Myocyte (in vitro differentiated cells): Measurements from ENCODE around the gene ANKH. TPM values are rescaled to one million over a fixed set of nuclear protein-coding genes. Genes with fewer than 3 reads are reported as not detected.

ENCODE experiments used
- DNase-seq: peaks from one replicate; pipeline ENCODE4 v3.0.0-alpha.2; 2012; ENCODE audit warnings: low read depth
- total RNA-seq: library from RNA; depleted of rRNA; stranded (reverse); fragments of >200 nt; gene quantifications from 2 replicates; pipeline ENCODE4 v1.2.3, GENCODE V29; 2014

Gene ANKH
- total RNA-seq, 1 donor from 2014 or later, result 23.2 TPM

- no peak for DNase-seq
These were observed 131.6 kb downstream of the ANKH start for GRCh38 chr5:14739981-14740380.

GRCh38 chr5:14739538-14739937 lies 132.0 kb downstream of the ANKH start:
- DNase-seq, result no peak

- no peak for DNase-seq
These were observed 133.5 kb downstream of the ANKH start for GRCh38 chr5:14738050-14738449.

- DNase-seq, result peak; percentile 39
These were observed 134.3 kb downstream of the ANKH start for GRCh38 chr5:14737291-14737690.

GRCh38 chr5:14735944-14736343 lies 135.6 kb downstream of the ANKH start:
- no peak for DNase-seq

GRCh38 chr5:14734396-14734795 lies 137.2 kb downstream of the ANKH start:
- DNase-seq, result no peak

- DNase-seq, result no peak
These were observed 137.9 kb downstream of the ANKH start for GRCh38 chr5:14733661-14734060.

GRCh38 chr5:14732991-14733390 lies 138.6 kb downstream of the ANKH start:
- DNase-seq, result no peak

GRCh38 chr5:14730881-14731280 lies 140.7 kb downstream of the ANKH start:
- no peak for DNase-seq

GRCh38 chr5:14730466-14730865 lies 141.1 kb downstream of the ANKH start:
- no peak for DNase-seq

GRCh38 chr5:14729448-14730385 lies 141.9 kb downstream of the ANKH start:
- no peak for DNase-seq

- no peak for DNase-seq
These were observed 143.1 kb downstream of the ANKH start for GRCh38 chr5:14728459-14728938.

- no peak for DNase-seq
These were observed 143.6 kb downstream of the ANKH start for GRCh38 chr5:14727928-14728458.

GRCh38 chr5:14727428-14727865 lies 144.1 kb downstream of the ANKH start:
- DNase-seq, result peak; percentile 84

- peak; percentile 82 for DNase-seq
These were observed 145.3 kb downstream of the ANKH start for GRCh38 chr5:14726066-14726838.

- DNase-seq, result no peak
These were observed 146.9 kb downstream of the ANKH start for GRCh38 chr5:14724633-14725032.

GRCh38 chr5:14723701-14724132 lies 147.9 kb downstream of the ANKH start:
- no peak for DNase-seq

- no peak for DNase-seq
These were observed 148.7 kb downstream of the ANKH start for GRCh38 chr5:14722923-14723322.

- DNase-seq, result no peak
These were observed 149.5 kb downstream of the ANKH start for GRCh38 chr5:14721990-14722656.

- no peak for DNase-seq
These were observed 151.2 kb downstream of the ANKH start for GRCh38 chr5:14720236-14720923.

- no peak for DNase-seq
These were observed 152.8 kb downstream of the ANKH start for GRCh38 chr5:14718778-14719177.
